GM12801 (cell line): Measurements from ENCODE around the gene UNCX.

Experiments used
- TF ChIP-seq, protein P1 (sequence below): IDR thresholded peaks from one replicate; pipeline ENCODE4 v1.5.1; 2011; ENCODE audit warnings: control low read depth; ENCODE audit not compliant: insufficient read length; ENCODE audit errors: extremely low read depth

The UNCX gene

DNA sequence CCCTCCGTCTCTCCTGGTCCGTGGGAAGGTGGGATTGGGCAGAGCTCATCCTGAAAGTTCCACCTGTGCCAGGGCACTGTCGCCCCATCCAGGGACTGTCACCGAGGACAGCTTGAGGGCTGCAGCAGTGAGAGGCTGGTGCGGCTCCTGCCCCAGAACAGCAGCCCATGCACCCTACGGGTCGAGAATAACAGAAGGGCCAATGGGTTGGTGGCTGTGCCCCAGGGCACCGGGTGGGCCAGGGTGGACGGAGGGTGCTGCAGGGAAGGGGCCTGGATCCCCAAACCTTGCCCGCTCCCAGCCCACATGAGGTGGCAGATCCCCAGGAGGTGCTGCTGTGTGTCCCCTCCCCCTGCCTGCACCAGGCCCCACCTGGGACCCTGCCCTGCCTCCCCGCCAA, 23.9 kb downstream of the UNCX start:
- TF ChIP-seq, protein P1, sequence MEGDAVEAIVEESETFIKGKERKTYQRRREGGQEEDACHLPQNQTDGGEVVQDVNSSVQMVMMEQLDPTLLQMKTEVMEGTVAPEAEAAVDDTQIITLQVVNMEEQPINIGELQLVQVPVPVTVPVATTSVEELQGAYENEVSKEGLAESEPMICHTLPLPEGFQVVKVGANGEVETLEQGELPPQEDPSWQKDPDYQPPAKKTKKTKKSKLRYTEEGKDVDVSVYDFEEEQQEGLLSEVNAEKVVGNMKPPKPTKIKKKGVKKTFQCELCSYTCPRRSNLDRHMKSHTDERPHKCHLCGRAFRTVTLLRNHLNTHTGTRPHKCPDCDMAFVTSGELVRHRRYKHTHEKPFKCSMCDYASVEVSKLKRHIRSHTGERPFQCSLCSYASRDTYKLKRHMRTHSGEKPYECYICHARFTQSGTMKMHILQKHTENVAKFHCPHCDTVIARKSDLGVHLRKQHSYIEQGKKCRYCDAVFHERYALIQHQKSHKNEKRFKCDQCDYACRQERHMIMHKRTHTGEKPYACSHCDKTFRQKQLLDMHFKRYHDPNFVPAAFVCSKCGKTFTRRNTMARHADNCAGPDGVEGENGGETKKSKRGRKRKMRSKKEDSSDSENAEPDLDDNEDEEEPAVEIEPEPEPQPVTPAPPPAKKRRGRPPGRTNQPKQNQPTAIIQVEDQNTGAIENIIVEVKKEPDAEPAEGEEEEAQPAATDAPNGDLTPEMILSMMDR: no peak

DNA sequence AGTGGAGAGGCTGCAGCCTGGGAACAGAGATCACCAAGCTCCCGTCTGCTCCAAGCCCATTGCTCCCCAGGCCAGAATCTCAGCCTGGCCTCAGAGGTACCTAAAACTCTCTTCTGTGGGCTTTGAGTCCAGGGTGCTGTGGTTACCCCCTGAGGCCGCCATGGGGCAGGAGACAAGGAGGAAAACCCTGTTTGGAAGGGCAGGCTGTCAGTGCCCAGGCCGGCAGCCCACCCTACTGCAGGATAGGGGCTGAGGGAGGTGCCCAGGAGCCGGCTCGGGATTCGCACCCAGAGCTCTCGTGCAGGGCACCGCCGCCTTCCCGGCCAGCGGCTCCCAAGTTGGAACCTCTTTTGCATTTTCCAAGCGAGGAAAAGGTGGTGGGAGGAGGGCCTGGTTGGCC, 24.5 kb downstream of the UNCX start:
- TF ChIP-seq, protein P1: no peak

DNA sequence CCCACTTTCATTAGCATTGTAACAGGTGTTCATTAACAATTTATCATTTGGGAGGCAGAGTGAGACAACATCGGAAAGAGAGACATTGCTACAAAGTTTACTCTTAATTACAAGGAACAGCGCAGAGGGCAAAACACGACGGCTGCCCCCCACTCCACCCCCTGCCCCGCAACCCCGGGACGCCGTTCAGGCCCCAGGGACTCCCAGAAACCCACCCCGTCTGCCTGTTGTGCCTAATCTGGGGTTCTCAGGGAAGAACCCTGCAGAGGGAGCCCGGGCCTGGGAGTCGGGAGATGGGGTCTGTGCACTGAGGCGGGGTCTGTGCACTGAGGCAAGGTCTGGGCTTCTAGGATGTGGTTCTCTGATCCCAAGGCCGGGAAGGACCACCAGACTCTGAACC, 25.2 kb downstream of the UNCX start:
- TF ChIP-seq, protein P1: no peak

DNA sequence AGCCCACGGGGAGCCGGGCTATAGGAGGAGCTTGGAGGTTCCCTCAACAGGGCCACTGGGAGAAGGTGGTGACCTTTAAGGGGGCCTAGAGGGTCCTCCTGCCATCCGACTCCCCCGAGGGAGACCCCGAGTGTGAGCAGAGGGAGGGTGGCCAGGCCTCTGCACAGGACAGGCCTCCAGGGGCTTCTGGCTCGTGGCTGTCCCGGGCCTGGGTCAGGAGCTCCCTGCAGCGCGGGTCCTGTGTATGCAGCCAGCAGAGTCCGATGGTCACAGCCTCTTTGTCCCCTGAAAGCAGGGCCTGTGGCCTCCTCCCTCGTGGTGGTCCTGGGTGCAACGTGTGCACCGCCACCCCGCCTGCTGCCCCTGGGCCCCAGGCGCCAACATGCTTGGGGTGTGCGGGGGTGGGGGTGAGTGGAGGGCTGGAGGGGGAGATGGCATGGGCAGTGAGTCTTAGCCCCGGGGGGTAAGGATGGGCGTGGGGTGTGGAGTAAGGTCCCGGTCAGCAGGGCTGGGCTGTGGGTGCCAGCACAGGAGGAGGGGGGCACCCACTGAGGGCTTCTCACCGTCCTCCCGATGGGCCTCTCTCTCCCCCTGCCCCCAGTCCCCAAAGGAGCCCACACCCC, 27.1 kb downstream of the UNCX start:
- TF ChIP-seq, protein P1: no peak

DNA sequence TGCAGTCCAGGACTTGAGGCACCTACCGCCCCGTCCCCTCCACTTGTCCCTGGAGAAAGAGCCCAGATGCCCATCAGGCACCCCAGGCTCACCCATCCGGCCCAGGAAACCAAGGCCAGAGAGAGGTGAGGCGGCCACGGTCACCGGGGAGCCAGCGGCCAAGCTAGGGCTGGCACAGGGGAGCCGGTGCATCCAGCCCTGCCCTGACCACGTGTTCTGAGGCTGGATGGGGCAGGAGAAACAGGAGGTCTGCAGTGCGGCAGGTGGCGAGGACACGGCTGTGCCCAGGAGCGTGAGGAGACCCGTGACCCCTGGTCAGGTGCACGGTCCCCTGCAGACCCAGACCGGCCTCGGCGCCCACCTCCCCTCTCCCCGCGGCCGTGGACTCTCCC, 27.6 kb downstream of the UNCX start:
- TF ChIP-seq, protein P1: no peak

DNA sequence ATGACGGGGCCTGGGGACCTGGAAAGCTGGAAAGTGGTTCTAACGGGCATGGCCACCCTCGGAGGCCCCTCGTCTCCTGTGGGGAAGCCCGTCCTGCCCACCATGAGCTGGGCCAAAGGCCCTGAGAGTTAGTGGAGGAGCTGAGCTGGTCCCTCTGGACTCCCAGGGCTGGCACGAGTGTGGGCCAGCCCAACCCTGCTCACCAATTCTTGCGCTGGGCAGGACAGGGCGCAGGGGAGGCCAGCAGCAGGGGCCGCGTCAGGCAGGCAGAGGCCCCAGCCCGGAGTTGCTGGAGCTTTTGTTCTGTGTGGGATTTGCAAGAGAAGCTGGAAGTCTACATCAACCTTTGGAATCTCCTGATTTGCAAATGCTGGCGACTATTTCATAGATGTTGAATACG, 29.8 kb downstream of the UNCX start:
- TF ChIP-seq, protein P1: no peak

DNA sequence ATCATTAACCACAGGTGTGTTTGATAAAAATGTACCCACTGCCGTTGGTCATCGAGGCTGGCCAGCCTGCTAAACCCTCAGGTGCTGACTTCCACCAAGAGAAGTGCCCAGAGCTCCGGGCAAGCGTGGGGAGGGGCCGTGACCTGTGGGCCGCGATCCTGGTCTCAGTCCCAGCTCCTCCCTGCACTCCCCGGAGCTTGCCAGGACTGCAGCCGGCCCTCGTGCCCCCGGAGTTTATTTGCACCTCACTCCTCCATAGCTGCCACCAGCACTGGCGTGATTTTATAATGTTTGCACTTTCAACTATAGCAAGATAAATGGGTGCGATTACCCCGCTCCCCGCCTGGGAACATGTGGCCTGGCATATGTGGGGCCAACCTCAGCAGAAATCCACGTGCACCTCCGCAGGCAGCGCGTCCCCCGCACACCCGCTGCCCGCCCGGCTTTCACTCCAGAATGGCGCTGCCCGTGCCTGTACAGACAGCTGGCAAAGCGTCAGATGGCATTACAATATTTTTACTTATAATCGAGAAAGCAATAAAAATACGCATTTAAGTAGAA, 30.8 kb downstream of the UNCX start:
- TF ChIP-seq, protein P1: no peak
